Measurements from ENCODE around the gene GRID2.
"Not testable (repeated sequence)": the region's sequence is repeated elsewhere in the genome, so short reads cannot be mapped to it uniquely, and the experiment has no call there.

Gene GRID2

DNA sequence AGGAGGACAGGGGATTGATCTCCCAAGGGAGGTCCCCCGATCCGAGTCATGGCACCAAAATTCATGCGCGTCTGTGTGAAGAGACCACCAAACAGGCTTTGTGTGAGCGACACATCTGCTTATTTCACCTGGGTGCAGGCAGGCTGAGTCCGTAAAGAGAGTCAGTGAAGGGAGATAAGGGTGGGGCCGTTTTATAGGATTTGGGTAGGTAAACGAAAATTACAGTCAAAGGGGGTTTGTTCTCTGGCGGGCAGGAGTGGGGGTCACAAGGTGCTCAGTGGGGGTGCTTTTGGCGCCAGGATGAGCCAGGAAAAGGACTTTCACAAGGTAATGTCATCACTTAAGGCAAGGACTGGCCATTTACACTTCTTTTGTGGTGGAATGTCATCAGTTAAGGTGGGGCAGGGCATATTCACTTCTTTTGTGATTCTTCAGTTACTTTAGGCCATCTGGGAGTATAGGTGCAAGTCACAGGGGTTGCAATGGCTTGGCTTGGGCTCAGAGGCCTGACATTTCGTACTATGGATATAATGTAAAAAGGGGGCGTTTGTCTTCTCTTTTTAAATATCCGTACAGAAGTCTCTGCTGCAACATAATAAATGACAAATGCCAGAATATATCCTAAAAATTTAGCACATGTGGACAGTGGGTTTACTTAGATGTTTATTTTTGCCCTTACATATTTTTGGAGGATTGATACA, 140.5 kb downstream of the GRID2 start:
- not testable (repeated sequence) for DNase-seq

DNA sequence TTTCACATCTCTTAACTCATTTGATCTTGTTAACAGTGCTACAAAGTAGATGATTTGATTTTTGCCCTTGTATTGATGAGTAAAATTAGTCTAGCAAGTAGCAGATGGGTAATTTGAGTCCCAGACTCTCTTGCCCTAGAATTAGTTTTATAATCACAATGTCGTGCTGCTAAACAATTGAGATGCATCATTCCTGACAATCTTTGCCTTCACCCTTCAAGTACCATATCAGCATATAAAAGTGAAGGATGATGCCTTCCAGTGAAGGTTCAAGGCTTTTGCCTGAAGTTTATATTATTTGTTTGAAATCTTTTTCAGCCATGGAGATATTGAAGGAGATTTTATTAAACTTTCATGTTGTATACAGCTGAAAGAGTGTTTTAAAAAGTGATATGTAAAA, 141.4 kb downstream of the GRID2 start:
- no peak for DNase-seq

DNA sequence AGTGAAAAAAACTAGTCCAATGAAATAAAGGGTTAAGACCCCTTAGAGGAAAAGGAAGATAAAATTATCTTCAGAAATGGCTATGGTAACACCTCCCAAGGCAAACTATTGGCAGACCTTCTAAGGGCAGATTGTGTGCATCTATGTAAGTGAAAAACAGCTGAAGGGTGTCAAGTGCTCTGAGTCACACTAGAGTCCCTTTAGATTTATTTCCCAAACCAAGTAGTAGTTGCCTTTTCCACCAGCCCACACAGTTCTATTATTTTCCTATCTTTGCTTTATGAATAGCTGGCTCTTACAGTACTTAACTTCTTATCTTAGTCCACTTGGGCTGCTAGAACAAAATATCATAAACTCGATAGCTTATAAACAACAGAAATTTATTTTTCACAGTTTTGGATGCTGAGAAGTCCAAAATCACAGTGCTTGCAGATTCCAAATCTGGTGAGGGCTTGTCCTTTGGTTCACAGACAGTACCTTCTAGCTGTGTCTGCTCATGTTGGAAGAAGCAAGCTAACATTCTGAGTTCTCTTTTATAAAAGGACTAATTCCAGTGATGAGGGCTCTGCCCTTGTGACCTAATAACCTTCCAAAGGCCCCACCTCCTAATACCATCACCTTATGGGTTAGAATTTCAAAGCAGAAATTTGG, 143.6 kb downstream of the GRID2 start:
- no peak for DNase-seq

DNA sequence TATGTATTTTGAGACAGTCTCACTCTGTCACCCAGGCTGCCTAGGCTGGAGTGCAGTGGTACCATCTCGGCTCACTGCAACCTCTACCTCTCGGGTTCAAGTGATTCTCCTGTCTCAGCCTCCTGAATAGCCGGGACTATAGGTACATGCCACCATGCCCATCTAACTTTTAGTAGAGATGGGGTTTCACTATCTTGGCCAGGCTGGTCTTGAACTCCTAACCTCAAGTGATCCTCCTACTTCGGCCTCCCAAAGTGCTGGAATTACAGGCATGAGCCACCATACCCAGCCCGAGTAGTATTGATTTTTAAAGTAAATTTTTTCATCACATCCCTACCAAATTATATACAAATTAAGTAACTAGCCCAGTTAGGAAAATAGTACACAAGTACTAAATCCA, 144.4 kb downstream of the GRID2 start:
- DNase-seq: not testable (repeated sequence)

DNA sequence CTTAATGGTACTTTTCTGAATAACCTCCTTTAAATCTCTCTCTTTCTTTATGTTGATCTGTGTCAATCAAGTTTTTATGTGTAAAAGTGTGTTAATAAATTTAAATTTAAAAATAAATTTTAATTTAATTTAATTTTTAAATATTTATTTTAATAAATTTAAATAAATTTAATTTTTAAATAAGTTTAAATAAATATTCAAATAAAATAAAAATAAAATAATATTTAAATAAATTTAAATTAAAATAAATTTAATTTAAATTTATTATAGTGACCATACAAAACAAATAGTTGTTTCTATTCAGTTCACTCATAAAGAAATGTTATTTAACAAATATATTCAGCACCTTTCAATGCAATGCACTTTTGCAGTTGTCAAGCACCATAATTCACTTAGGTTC, 146.9 kb downstream of the GRID2 start:
- DNase-seq: no peak

DNA sequence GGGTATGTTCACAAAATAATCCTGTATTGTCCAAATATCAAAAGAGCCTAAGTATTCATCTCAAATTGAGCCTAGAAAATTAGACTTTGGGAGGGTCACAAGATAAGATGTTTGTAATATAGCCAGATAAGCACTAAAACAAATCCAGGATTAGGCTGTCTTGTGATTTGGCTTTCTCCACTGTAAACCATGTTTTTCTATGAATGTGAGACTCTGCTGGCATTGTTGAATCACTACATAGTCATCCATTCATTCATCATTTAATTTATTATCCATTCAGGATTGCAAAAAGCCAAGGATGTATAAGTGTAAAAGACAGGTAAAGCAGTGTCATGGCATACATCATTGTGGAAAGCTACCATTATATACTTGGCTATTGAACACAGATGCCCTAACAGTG, 148.0 kb downstream of the GRID2 start:
- no peak for DNase-seq

DNA sequence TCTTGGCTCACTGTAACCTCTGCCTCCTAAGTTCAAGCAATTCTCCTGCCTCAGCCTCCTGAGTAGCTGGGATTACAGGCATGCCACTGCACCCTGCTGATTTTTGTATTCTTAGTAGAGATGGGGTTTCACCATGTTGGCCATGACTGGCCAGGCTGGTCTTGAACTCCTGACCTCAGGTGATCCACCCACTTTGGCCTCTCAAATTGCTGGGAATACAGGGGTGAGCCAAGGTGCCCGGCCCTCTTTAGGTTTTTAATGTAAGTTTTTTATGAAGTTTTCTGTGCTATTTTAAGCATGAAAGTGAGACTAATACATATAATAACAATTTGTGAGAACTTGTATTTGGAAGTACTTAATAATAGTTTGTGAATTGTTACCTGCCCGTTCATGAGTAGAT, 148.6 kb downstream of the GRID2 start:
- not testable (repeated sequence) for DNase-seq

DNA sequence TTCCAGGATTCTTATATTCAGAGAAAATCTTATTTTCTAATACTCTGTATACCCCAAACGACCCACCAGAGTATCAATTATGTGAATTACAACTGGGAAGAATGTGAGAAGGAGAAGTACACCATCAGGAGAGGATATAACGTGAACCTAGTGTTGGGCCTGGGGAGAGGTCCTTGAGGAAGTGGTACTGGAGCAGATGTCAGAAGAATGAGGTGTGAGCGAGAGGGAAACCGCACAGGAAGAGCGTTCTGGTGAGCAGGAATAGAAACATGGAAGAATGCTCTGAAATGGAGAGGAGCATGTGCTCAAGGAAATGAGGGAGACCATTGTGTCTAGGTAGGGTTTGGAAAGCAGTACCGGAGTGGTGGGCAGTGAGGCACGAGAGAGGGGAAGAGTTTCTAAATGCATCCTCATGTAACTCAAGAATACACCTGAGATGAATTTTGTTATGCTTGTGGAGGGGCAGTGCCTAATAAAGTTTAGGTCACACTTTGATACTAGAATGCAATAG, 151.6 kb downstream of the GRID2 start:
- DNase-seq: no peak

DNA sequence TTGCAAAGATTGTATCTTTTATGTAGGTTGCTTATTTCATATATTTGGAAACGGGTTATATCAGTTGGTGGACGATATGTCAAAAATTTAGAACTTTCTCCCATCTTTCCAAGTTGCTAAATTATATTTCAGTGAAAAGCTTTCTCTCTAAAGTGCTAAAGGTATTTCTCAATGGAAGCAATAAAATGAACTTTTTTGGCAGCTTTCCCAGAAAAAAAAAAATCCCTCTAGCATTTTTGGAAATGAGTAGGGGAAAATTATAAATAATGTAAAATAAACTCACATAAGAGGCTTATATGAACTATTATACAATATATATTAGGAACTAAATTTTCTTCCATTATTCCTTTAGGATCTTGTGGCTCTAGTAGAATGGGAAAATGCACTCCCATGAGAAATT, 152.2 kb downstream of the GRID2 start:
- DNase-seq: no peak

DNA sequence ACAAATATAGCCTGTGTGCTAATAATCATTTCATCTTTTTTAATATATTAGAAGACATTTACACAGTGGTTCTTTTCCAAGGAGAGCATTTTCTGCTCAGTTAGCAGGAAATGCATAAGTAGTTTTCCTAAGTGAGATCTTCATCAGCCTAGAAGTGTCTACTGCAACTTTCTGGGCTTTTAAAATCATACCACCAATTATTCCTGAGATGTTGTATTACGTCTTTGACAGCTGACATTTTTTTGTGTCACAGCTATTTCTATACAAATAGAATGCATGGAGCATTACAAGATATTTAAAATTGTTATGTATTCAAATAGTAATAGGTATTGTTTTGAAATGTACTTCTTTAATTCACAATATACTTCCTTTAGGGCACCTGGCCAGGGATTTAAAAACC, 158.0 kb downstream of the GRID2 start:
- no peak for DNase-seq

DNA sequence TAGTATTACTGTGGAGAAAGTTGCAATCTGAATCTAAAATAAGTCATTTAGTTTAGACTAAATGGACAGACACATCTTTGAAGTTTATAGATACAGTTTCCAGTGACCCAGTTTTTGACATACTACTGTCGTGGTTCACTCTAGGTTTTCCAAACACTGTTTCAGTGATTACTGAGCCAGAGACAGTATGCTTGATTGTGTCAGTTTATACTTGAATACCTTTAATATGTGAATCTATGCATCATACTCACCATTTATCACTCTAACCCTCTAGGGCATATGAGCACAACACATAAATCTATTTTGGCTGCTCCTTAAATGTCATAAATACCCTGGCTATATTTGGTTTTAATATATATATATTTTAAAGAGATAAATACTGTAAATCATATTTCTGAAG, 173.5 kb downstream of the GRID2 start:
- DNase-seq: no peak

DNA sequence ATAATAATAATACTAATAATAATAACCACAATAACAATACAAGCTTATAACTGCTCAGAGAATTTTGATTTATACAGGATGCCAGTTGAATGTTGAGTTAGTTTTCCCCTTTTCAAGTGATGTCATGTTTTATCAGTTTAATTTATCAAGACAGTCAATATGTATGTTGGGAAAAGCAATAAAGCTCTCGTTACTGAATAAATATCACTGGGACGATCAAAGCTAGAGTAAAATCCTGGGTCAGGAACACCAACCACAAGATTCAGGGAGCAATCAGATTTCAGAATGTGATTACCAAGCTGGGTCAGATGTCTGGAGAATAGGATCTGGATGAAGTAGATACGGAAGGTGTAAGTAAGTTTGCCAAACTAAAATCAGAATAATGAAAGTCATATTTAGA, 179.6 kb downstream of the GRID2 start:
- no peak for DNase-seq

DNA sequence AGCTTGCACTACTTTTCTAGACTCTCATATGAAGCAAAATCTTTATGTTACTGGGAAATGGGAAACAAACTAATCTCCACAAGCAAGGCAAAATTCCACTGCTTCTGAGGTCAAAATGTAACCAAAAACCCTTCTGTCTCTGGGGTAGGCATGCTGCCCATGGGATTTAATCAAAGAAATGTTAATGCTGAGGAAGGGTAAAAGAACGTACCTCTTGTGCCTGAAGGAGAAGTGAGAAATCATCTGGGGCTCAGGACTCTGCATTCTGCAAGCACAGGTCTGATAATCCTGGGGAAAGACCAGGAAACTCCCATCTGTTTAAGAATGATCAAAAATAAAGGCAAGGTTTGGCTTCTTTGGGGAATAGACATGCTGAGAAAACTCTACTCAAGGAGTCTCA, 184.7 kb downstream of the GRID2 start:
- DNase-seq: no peak

DNA sequence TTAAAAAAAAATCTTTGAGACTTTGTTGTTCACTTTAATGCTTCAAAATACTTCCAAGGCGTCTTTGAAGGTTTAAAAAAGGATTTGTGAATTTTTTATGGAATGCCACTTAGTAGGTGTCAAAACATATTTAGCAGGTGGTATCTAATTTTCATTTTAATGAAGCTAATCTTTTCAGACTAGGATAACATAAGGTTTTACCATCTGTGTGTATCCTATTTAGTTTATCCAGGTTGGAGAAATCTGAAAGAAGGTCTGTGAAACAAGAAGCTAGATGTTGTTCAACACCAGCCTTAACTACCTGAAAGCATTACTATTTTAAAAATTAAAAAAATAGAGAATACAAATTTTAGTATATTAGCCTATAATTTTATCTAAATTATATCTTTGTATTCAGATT, 193.4 kb downstream of the GRID2 start:
- no peak for DNase-seq

DNA sequence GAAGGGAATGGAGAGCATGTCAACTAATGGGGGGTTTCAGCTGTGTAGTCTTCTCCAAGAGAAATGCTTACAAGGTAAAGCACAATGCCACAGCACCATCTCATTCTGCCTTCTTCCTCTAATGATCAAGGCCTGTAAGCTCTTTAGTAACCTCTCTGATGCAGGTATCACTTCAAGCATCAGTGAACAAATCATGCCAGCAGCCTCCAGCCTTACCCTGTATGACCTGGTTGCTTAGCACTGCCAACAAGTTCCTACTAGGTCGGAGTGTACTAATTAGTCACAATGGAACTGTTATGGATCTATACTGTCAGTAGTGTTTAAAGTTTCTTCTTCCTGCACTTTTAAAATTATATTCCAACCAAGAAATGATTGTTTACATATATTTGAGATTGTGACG, 197.7 kb downstream of the GRID2 start:
- DNase-seq: no peak

DNA sequence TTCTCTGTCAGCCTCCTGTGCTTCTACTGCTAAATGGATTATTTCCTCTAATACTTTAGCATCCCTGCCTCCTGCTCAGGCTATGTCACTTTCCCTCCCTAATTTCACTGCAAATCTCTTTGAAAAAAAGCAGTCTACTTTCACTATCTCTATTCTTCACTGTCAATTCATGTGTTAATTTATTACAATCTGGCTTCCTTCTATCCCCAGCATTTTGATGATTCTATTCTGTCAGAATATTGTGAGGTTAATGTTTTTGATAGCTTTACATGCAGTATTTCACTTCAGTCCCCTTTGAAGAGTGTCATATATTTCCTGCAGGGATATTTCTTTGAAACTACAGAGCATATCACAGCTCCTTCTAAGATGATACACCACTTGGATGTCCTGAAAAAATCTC, 203.2 kb downstream of the GRID2 start:
- no peak for DNase-seq

DNA sequence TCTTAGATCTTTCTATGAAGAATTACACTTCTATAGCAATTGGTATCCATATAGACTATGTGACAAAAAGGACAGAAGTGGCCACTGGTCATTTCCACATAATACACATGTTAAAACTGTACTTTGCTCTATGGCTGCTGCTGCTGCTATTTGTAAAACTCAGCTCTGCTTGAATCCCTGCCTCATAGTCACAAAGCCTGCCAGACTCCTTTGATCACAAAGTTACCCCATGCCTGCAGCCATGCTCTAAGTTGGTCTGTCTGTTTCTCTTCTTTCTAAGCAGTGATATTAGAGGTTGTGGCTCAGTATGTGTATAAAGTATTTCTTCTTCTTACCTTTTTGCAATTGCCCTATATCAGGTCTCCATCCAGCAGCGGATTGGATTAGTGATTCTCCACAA, 210.9 kb downstream of the GRID2 start:
- no peak for DNase-seq

DNA sequence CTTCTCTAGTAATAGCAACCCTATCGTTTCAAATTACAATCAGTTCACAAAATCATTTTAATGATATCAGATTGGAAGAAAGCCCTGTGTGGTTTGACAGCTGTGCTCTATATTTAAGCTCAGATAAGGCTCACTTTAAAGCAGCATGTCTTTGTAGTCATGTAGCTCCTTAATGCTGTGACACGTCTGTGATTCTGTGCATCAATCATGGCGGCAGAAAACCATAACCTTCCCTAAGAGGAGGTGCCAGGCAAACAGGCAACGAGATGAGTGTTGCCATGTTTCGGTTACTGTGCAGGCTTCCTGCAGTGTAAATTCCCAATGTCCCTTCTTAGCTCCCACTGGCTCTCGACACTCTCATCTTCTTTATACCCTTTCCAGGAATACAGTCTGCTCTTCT, 212.7 kb downstream of the GRID2 start:
- DNase-seq: no peak

DNA sequence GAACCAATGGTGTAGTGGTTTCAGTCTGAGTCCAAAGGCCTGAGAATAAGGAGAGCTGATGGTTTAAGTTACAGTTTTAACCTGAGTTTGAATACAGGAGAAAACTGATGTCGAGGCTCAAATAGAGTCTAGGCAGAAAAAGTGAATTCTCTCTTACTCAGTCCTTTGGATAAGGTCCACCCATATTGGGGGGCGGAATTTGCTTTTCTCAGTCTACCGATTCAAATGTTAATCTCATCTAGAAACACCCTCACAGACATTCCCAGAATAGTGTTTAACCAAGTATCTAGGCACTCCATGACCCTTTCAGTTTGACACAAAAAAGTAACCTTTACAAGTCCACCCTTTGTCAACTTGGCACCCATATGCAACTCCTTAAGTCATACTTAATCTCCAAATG, 216.0 kb downstream of the GRID2 start:
- no peak for DNase-seq

DNA sequence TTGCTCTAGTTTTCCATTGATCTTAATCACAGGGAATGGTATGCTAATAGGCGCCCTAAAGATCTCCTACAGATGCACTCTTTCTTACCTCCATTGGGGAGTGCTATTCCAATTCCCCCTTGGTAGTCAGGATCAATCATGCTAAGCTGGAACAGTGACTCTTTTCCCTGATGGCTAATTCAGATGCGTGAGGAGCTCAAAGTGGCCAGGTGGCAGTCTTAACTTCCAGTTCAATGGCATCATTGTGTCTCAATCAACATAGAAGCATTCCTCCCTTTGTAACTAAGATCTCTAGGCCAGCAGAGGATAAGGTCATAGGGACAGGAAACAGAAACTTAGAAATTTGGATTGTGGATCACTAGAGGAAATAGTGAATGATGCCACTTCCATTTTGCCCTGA, 216.8 kb downstream of the GRID2 start:
- DNase-seq: no peak

DNA sequence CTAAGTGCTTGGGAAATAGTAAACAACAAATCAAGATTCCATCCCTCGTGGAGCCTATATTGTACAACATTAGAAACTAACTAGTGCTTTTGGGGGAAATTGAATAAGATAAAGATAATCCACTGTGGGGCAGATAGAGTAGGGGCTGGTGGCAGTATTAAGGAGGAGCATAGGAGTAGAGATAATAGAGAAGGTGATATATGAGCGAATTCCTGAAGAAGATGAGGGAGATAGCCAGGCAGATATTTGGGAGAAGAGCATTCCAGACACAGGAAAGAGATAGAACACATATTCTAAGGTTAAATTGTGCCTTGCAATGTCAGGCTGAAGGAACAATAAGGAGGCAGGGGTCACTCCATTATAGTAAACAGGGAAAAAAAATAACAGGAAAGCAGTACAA, 218.2 kb downstream of the GRID2 start:
- DNase-seq: no peak

DNA sequence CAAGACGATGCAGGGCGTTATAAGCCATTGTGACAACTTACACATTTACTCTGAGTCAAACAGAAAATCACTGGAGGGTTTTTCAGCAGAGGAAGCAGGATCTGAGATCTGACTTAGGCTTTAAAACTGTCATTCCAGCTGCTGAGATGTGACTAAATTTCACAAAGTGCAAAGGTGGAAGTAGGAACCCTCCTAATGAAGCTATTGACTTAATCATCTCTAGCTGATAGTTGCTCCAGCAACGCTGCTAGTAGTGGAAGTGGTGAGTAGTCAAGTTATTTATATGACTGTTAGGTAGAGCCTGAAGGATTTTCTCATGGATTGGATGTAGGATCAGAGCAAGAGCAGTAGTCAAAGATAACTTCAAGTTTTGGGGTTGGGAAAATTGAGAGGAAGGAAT, 218.6 kb downstream of the GRID2 start:
- DNase-seq: no peak

DNA sequence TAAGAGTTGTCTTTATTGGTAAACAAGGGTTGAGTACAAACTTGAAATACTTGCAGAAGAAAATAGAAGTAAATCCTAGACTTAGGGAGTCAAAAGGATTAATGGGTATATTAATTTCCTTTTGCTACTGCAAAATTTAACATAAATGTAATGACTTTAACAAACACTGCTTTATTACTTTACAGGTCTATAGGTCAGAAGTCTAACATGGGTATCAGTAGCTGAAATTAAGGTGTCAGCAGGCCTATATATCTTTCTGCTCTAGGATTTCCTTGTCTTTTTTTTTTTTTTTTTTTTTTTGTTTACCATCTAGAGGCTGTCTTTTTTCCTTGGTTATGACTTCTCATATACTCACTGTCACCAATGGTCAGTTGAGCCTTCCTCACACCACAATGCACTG, 220.4 kb downstream of the GRID2 start:
- DNase-seq: no peak

DNA sequence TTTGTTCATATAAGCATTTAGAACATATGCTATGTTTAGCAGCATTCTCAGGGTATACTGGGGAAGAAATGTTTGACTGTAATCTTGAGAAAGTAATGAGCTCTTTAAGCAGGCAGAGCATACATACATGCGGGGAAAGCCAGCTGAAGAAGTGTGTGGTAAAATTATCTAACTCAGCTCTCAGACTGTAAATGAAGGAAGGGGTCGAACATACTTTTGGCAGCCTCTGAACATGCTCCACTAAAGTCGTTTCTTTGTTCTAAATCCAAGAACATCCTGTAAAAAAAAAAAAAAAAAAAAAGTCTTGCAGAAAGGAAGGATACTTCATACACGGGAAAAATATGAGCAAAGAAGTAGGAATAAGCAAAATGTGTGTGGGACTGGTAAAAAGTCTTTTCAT, 224.8 kb downstream of the GRID2 start:
- no peak for DNase-seq

DNA sequence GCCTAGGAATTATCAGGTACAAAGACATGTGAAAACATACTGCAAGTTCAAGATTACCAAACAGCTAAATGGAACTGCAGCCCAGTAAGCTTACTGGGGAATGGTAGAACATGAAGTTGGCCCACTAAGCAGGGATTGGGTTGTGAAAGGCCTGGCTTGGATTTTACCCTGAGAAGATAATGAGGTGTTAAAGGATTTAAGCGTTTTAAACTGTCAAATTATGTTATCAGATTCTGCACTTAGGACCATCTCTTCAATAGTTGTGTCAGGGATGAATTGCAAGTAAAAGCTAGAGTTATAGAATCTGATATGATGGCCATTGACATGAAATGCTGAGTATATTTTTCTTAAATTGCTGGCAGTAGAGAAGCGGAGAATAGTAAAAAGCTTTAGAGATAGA, 225.7 kb downstream of the GRID2 start:
- DNase-seq: no peak
